Skeletal muscle tissue (tissue), 4 donors: ENCODE measurements around the gene MAPKAPK5. TPM values are rescaled to one million over a fixed set of nuclear protein-coding genes. Genes with fewer than 3 reads are reported as not detected.
A peak's percentile ranks its signal among the peaks of the same experiment; 100 is the strongest.
"Not testable (repeated sequence)": the region's sequence is repeated elsewhere in the genome, so short reads cannot be mapped to it uniquely, and the experiment has no call there.

ENCODE experiments used
- H3K27ac ChIP-seq: one replicate; pipeline ENCODE4 v1.7.0; 2013; ENCODE audit warnings: mild to moderate bottlenecking, low read depth, low read length, inconsistent platforms
- H3K27me3 ChIP-seq, 3 donors: one replicate each; pipeline ENCODE4 v1.7.0; 2013; ENCODE audit warnings: low read length in 3 of 3; ENCODE audit not compliant: control insufficient read depth in 3 of 3, insufficient read depth in 3 of 3
- H3K36me3 ChIP-seq, 3 donors: one replicate each; pipeline ENCODE4 v1.7.0; 2013; ENCODE audit warnings: low read length in 3 of 3; ENCODE audit not compliant: control insufficient read depth in 3 of 3, insufficient read depth in 3 of 3
- H3K4me1 ChIP-seq, 3 donors: one replicate each; pipeline ENCODE4 v1.7.0; 2013; ENCODE audit warnings: low read length in 3 of 3, mild to moderate bottlenecking in 3 of 3; ENCODE audit not compliant: control insufficient read depth in 3 of 3, insufficient read depth in 3 of 3
- H3K4me3 ChIP-seq, 3 donors: one replicate each; pipeline ENCODE4 v1.7.0; 2013; ENCODE audit warnings: low read length in 3 of 3
- H3K9ac ChIP-seq, 3 donors: one replicate each; pipeline ENCODE4 v1.7.0; 2013; ENCODE audit warnings: low read length in 3 of 3, mild to moderate bottlenecking in 3 of 3, moderate library complexity in 2 of 3, low read depth in 1 of 3
- H3K9me3 ChIP-seq, 3 donors: one replicate each; pipeline ENCODE4 v1.7.0; 2013; ENCODE audit warnings: low read length in 3 of 3; ENCODE audit not compliant: control insufficient read depth in 3 of 3
- total RNA-seq: library from RNA; depleted of rRNA; stranded (reverse); fragments of >200 nt; gene quantifications from one replicate; pipeline ENCODE4 v1.2.3, GENCODE V29; 2014
- donor health status: Osteomylitis.

The MAPKAPK5 gene
- total RNA-seq, 1 donor from 2014 or later: 24.0 TPM

GRCh38 chr12:111816065-111816615 lies 25.9 kb upstream of the MAPKAPK5 start:
- no peaks in the 10 kb centered on the region for H3K9me3 ChIP-seq
- H3K36me3 ChIP-seq: no peaks in the 10 kb centered on the region
- peaks cover 0 to 14% (median 8%) of the 10 kb centered on the region in 3 donors for H3K4me1 ChIP-seq
- H3K27ac ChIP-seq: no peak overlapping the region
- H3K4me3 ChIP-seq: no peak overlapping the region
- H3K9ac ChIP-seq: no peak overlapping the region
- no peaks in the 10 kb centered on the region for H3K27me3 ChIP-seq

DNA sequence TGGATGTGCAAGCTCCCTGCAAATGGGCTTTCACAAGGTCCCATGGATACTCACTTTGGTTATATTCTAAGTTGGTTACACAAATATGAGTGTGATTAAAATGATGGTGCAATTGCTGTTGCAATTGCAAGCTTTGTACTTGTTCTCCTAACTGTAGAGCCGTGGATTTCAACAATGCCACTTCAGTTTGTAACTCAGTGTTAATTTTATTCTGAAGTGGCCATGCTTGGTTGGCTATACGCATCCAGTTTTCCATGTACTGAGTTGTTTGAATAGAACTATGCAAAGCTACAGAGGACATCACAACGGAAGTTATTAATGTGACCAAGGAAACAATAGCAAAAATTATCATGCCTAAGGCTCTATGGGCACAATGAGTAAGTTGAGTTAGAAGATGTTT lies 25.1 kb upstream of the MAPKAPK5 start:
- H3K27me3 ChIP-seq, H3K4me3 ChIP-seq, H3K27ac ChIP-seq, H3K9me3 ChIP-seq, H3K9ac ChIP-seq, H3K36me3 ChIP-seq: not testable (repeated sequence)
- H3K4me1 ChIP-seq: peaks cover 0 to 14% (median 8%) of the 10 kb centered on the region in 3 donors

DNA sequence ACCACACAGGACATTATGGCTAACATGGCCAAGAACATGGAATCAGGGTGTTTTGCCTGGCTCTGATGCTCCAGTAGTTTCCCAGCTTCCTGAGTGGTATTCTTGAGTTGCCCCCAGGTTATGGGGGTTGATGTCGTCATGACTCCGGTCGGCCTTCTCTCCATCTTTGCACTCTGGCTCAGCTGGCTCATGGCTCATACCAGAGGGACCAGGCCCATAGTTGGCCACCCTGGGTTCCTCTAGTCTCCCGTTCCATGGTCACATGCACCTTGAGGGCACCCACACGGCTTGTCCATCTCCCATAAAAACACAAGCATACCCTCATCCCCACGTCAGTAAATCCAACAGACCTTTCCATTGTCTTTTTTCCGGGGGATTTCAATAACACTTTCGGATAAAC lies 23.7 kb upstream of the MAPKAPK5 start:
- Histone ChIP-seq H3K4me1 (peaks cover 0 to 12% (median 7%) of the 10 kb centered on the region in 3 donors), H3K36me3 (no peaks in the 10 kb centered on the region), H3K27me3 (no peaks in the 10 kb centered on the region), H3K4me3 (no peak overlapping the region), H3K9ac (no peak overlapping the region), H3K9me3 (no peaks in the 10 kb centered on the region), H3K27ac (no peak overlapping the region)

DNA sequence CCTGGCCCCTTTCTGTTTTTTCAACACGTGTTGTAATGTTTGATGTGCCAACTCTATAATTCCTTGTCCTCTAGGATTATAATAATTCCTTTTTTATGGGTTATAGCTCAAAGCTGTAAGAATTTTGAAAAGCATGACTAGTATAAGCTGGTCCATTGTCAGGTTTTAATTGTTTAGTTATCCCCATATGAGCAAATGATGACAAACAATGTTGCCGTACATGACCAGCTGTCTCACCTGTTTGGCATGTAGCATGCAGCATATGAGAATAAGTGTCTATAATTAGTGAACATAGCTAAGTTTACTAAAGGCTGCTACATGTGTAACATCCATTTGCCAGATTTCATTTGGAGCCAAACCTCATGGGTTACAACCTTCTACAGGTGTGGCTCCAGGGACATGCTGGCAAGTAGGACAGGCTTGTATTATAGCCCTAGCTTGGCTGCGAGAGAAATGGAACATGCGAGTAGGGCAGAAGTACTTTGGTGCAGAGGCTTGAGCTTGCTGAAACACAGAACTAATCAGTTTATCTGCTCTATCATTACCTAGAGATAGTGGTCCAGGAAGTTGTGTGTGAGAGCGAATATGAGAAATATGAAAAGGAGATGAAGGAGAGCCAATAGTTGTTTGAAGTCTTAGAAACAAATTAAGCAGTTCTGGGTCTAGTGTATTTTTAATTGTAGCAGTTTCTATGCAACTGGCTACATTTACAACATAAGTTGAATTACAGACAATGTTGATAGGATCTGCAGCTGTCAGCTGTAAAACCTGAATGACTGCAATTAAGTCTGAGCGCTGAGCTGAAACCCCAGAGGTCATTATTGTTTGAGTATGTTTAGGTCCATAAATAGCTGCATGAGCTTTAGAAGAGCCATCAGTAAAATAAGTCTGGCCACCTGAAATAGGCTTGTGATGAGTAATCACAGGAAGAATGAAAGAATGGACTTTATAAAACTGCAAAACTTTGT lies 22.6 kb upstream of the MAPKAPK5 start:
- Histone ChIP-seq H3K4me1 (peaks cover 0 to 12% (median 5%) of the 10 kb centered on the region in 3 donors), H3K27me3 (no peaks in the 10 kb centered on the region), H3K9me3 (no peaks in the 10 kb centered on the region), H3K9ac (no peak overlapping the region), H3K36me3 (no peaks in the 10 kb centered on the region), H3K27ac (peak overlapping the region; percentile 25), H3K4me3 (no peak overlapping the region)

DNA sequence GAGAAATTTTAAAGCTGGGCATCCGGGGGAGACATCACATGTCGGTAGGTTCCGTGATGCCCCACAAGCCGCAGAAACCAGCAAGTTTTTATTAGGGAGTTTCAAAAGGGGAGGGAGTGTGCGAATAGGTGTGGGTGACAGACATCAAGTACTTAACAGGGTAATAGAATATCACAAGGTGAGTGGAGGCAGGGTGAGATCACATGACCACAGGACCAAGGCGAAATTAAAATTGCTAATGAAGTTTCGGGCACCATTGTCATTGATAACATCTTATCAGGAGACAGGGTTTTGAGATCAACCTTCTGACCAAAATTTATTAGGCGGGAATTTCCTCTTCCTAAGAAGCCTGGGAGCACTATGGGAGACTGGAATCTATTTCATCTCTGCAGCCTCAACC lies 21.2 kb upstream of the MAPKAPK5 start:
- H3K36me3 ChIP-seq, H3K9me3 ChIP-seq, H3K27me3 ChIP-seq, H3K27ac ChIP-seq, H3K9ac ChIP-seq, H3K4me3 ChIP-seq: not testable (repeated sequence)
- H3K4me1 ChIP-seq: peaks cover 0 to 13% (median 5%) of the 10 kb centered on the region in 3 donors

GRCh38 chr12:111822886-111823285 lies 19.1 kb upstream of the MAPKAPK5 start:
- peaks cover 5 to 20% (median 15%) of the 10 kb centered on the region in 3 donors for H3K4me1 ChIP-seq
- no peak overlapping the region for H3K4me3 ChIP-seq
- H3K36me3 ChIP-seq: no peaks in the 10 kb centered on the region
- H3K9ac ChIP-seq: no peak overlapping the region
- H3K27ac ChIP-seq: no peak overlapping the region
- no peaks in the 10 kb centered on the region for H3K9me3 ChIP-seq
- no peaks in the 10 kb centered on the region for H3K27me3 ChIP-seq

GRCh38 chr12:111823891-111824290 lies 18.1 kb upstream of the MAPKAPK5 start:
- no peaks in the 10 kb centered on the region for H3K27me3 ChIP-seq

GRCh38 chr12:111824312-111824711 lies 17.7 kb upstream of the MAPKAPK5 start:
- not testable (repeated sequence) for H3K9ac ChIP-seq, H3K36me3 ChIP-seq, H3K4me3 ChIP-seq, H3K9me3 ChIP-seq, H3K27ac ChIP-seq, H3K27me3 ChIP-seq
- peaks cover 5 to 18% (median 15%) of the 10 kb centered on the region in 3 donors for H3K4me1 ChIP-seq

More at GRCh38 chr12:111823891-111824290, 18.1 kb upstream of the MAPKAPK5 start:
- no peak overlapping the region for H3K27ac ChIP-seq
- peaks cover 5 to 20% (median 15%) of the 10 kb centered on the region in 3 donors for H3K4me1 ChIP-seq
- H3K9ac ChIP-seq: no peak overlapping the region
- H3K36me3 ChIP-seq: no peaks in the 10 kb centered on the region
- no peaks in the 10 kb centered on the region for H3K9me3 ChIP-seq
- no peak overlapping the region for H3K4me3 ChIP-seq

- H3K9ac ChIP-seq: no peak overlapping the region
- no peaks in the 10 kb centered on the region for H3K36me3 ChIP-seq
- no peaks in the 10 kb centered on the region for H3K27me3 ChIP-seq
- no peak overlapping the region for H3K27ac ChIP-seq
- no peak overlapping the region for H3K4me3 ChIP-seq
- H3K4me1 ChIP-seq: peaks cover 5 to 10% (median 8%) of the 10 kb centered on the region in 3 donors
- H3K9me3 ChIP-seq: no peaks in the 10 kb centered on the region
These were observed 16.5 kb upstream of the MAPKAPK5 start for GRCh38 chr12:111825509-111825908.

DNA sequence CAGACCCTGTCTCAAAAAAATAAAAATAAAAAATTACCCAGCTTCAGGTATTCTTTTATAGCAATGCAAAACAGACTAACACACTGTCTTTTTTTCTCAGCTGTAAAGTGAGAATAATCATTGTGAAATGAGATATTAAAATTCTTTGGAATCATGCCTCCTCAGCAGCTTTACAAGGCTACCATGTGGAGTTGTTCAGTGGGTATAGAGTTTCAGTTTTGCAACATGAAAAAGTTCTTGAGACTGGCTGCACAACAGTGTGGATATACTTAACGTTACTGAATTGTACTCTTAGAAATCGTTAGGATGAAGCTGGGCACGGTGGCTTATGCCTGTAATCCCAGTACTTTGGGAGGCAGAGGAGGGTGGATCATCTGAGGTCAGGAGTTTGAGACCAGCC lies 15.7 kb upstream of the MAPKAPK5 start:
- Histone ChIP-seq H3K27ac (no peak overlapping the region), H3K9me3 (no peaks in the 10 kb centered on the region), H3K27me3 (no peaks in the 10 kb centered on the region), H3K4me1 (peaks cover 5 to 10% (median 8%) of the 10 kb centered on the region in 3 donors), H3K4me3 (no peak overlapping the region), H3K36me3 (no peaks in the 10 kb centered on the region), H3K9ac (no peak overlapping the region)
